GM18861 (cell line): Measurements from ENCODE around the gene FUCA2.
A peak's percentile ranks its signal among the peaks of the same experiment; 100 is the strongest.

Experiments used
- ATAC-seq: cut with Tn5 transposase; IDR thresholded peaks from one replicate; pipeline ENCODE4 v1.9.1; 2021; ENCODE audit not compliant: unreplicated experiment

Gene FUCA2

GRCh38 chr6:143510991-143511891, at the start of gene FUCA2:
Gene FUCA2, minus strand, starts transcription at chr6:143511720. Its CDS starts 86 bp downstream, at chr6:143511634.
- peak; percentile 40 for ATAC-seq

- no peak for ATAC-seq
Measured at GRCh38 chr6:143561105-143561704, 49.7 kb upstream of the FUCA2 start.

GRCh38 chr6:143559051-143559660, 47.6 kb upstream of the FUCA2 start:
- no peak for ATAC-seq

GRCh38 chr6:143556529-143556928, 45.0 kb upstream of the FUCA2 start:
- ATAC-seq, result no peak

GRCh38 chr6:143555582-143555981, 44.1 kb upstream of the FUCA2 start:
- no peak for ATAC-seq

- no peak for ATAC-seq
Measured at GRCh38 chr6:143555071-143555492, 43.6 kb upstream of the FUCA2 start.

GRCh38 chr6:143553337-143553736, 41.8 kb upstream of the FUCA2 start:
- no peak for ATAC-seq

GRCh38 chr6:143549949-143550268, 38.4 kb upstream of the FUCA2 start:
- no peak for ATAC-seq

GRCh38 chr6:143549221-143549948, 37.9 kb upstream of the FUCA2 start:
- ATAC-seq, result peak; percentile 85

GRCh38 chr6:143546599-143546998, 35.1 kb upstream of the FUCA2 start:
- ATAC-seq, result no peak

- no peak for ATAC-seq
Measured at GRCh38 chr6:143545976-143546547, 34.5 kb upstream of the FUCA2 start.

- ATAC-seq, result no peak
Measured at GRCh38 chr6:143545165-143545564, 33.6 kb upstream of the FUCA2 start.

- no peak for ATAC-seq
Measured at GRCh38 chr6:143544011-143544696, 32.6 kb upstream of the FUCA2 start.

- ATAC-seq, result no peak
Measured at GRCh38 chr6:143543435-143543834, 31.9 kb upstream of the FUCA2 start.

GRCh38 chr6:143542888-143543287, 31.4 kb upstream of the FUCA2 start:
- no peak for ATAC-seq

GRCh38 chr6:143540192-143540591, 28.7 kb upstream of the FUCA2 start:
- ATAC-seq, result no peak

GRCh38 chr6:143539734-143540133, 28.2 kb upstream of the FUCA2 start:
- ATAC-seq, result no peak

GRCh38 chr6:143539106-143539505, 27.6 kb upstream of the FUCA2 start:
- ATAC-seq, result no peak

GRCh38 chr6:143538374-143538773, 26.9 kb upstream of the FUCA2 start:
- no peak for ATAC-seq

- ATAC-seq, result peak; percentile 53
Measured at GRCh38 chr6:143536866-143537691, 25.6 kb upstream of the FUCA2 start.
